GM18873 (cell line): ENCODE data around the gene HIBADH.

Experiments used
- ATAC-seq: cut with Tn5 transposase; IDR thresholded peaks from one replicate; pipeline ENCODE4 v1.9.1; 2021; ENCODE audit warnings: mild to moderate bottlenecking, moderate library complexity, moderate number of reproducible peaks; ENCODE audit not compliant: unreplicated experiment, low FRiP score

HIBADH gene

DNA sequence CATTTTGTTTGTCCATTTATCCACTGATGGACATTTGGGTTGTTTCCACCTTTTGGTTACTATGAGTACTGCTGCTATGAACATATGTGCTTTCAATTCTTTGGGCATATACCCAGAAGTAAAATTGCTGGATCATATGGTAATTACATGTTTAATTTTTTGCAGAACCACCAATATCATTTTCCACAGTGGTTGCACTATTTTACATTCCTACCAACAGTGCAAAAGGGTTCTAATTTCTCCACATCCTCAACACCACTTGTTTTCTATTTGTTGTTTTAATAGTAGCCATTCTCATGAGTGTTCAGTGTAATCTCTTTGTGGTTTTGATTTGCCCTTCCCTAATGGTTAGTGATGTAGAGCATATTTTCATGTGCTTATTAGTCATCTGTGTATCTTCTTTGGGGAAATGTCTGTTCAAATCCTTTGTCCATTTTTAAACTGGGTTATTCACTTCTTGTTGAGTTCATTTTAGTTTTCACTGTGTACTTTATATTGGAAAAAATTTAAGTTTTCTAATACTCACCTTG, 101.9 kb downstream of the HIBADH start:
- no peak for ATAC-seq

DNA sequence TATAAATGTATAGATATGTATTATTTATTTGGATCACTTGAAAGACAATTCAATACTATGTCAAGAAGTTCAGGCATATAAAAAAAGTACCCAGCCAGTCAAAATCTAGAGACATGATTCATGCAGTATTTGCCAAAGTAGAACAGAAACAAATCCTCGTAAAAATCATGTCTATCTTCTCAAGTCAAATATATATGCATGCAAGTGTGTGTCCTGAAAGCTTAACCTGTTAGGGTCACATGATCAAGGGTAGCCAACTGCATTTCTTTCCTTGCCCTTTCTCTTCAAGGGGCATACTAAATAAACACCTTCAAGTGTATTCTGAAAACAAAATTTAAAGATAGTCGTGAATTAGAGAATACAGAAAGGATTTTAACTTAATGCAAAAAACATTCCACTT, 107.0 kb downstream of the HIBADH start:
- ATAC-seq, result no peak

DNA sequence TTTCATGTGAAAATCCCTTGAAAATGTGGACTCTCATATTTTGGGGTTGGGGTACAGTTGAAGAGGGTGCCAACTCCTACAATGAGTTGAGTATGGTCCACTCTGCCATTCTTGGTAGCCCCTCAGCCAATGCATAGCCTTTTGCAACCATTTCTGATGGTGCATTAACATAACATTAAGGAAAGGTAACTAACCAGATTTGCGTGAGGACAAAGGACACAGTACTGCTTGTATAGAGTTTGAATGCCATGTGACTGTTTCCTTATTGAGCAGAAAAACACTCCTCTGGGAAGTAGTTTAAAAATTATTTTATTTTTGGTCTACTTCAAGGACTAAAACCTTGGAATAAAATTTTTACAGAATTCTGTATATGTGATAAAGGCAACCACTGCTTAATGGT, 107.9 kb downstream of the HIBADH start:
- no peak for ATAC-seq

DNA sequence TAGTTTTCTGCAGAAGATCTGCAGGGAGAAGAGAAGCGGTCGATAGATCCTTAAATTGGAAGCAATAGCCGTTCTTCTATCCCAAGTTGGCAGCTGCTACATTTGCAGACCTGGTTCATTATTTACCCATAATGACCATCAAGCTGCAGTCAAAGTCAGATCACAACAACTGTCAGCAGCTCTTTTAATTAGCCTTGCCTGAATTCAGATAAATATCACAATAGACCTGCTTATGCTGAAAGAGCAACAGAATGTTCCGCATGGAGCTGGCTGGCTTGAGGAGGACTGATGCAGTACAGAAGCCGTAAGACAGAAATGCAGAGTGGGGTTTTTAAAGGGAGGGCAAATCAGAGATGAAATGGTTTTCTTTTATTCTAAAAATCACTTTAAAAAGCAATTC, 109.4 kb downstream of the HIBADH start:
- no peak for ATAC-seq

DNA sequence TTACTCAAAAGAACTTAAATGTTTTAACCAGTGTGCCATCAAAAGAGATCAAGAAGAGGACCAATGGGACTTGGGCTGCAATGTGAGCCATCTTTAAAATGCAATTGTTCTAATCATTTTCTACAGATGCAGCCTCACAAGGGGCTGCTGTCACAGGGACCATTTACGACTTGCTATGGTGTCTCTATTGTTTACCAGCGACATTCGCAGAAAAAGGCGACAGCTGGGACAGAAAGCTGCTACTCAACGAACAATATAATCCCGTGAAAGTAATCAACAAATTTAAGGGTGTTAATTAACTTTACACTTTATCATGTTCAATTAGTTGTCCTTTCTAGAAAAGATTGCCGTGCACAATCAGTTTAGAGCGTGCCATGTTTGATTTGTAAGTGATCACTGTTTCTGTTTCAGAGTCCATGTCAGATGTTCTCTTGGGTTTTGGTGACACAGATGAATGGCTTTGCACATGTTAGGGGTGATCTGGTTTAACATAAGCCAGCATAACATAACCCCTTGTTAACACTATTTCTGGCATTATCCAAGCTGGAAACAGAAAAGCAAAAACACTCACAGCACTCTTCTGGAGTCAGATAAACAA, 110.8 kb downstream of the HIBADH start:
- no peak for ATAC-seq

DNA sequence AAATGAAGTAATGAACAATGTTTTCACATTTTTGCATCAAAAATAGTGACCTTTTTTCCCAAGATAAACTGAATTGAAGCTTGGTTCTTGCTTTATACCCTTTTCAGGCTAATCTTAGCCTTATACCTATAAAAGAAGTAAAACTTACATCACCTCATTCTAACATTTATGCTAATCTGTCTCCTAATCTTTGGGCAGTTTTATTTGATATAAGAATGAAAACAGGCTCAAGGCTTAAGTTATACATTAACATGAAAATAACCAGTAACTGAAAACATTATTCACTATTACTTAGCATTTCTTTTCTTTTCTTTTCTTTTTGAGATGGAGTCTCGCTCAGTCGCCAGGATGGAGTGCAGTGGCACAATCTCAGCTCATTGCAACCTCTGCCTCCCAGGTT, 113.1 kb downstream of the HIBADH start:
- ATAC-seq, result no peak

DNA sequence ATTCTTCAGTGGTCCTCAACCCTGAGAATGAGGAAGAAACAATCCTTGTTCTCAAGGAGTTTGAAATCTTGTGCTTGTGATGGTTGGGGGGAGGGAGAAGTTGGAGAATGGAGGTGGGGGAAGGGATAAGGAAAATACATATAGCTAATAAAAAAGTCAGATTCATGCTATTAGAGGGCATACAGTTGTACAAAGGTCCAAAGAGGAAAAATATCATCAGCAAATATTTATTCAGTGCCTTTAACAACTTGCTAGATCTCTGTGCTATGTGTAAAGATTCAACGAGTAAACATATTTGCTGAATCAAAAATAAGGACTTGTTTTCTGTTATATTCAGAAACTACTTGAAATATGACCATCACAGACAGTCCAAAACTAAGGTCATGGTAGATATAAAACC, 114.4 kb downstream of the HIBADH start:
- ATAC-seq, result no peak

DNA sequence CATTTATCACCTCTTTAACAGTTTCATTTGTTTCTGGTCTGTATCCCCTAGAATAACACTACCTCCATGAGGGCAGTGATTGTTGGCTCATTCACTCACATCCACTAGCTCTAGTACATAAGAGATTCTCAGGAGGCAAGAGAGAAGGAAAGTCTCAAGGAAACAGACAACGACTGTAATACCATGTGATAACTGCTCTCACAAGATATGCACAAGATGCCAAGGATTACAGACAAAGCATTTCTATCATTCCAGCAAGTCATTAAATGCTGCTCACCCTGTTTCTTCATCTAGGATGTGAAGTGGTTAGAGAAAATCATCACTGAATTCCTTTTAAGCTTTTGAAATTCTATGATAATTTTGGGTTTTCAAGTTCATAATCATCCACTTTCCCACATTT, 115.3 kb downstream of the HIBADH start:
- ATAC-seq, result no peak

DNA sequence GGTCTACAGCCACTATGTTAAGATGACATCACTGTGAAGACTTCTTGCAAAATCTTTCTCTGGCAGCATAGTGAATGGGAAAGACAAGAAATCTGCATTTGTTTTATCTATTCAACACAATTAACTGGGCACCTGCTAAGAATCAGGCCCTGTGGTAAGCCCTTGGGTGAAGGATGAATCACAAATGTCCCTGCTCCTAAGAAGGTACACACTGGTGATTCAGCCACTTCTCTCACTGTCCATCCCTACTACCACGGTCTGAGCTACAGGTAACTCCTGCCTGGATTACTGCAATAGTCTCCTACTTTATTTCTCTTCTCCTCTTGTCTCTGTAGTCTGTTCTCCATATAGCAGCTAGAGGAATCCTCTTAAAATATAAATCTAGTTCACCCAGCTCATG, 116.1 kb downstream of the HIBADH start:
- ATAC-seq, result no peak

DNA sequence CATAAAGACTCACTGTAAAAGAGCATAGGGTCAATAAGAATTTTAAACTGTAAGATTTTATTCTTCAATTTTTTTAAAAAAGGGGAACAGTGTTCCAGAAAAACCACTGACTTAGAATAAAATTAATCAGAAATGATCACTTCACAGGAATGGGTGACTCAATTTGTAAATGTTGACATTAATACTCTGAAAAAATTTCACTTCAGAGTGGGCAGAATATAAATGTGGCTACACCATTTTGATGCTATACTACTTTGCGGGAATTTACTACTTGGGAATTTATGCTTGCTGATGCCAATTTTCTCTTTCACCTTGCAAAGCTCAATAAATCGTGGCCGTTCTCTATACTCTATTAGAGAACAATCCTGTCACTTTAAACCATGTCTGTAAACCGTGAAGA, 126.9 kb downstream of the HIBADH start:
- no peak for ATAC-seq

DNA sequence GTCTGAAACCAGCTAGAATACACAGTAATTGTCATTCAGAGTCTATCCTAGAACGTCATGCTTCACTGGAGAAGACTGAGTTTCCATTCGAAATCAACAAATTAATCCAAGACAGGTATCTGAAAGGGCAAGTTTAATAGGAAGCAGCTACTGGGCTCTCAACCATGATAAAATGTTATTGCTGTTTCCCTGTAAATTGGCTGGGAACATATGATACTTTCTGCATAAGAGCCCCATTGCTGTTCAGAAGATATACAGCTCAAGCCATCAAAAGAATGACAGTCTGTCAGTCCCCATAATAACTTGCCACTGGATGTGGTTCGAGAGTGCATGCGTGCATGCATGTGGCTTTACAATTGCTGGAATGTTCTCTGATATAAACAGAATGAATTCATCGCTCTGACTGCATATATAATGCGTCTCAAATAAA, 129.0 kb downstream of the HIBADH start:
- no peak for ATAC-seq

DNA sequence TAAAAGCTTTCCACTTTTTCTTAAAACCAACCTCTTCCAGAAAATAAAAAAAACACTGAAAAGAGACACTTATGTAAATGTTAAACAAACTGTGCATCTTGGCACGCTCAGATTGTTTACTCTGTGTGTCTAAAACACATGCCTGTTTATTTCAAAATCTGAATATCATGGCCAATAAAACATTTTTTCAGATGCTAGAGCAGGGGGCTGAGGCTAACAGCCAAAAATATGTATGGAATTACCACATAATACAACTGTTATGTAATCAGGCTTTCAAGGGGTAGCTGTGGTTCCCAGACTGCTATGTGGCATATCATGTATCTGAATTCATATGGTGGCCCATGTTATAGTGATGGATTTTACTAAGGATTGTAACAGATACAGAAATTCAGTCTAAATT, 130.4 kb downstream of the HIBADH start:
- ATAC-seq, result no peak

DNA sequence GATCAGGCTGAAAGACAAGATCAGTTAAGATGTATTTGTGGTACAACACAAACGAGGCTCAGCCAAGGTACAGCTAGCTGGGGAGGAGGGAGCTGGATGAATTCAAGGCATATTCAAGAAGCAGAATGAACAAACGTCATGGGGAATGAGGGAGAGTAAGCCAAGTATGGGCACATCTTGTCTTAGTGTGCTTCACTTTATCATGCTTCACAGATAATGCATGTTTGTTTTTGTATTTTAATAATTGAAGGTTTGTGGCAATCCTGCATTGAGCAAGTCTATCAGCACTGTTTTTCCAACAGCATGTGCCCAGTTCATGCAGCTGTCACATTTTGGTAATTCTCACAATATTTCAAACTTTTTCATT, 135.4 kb downstream of the HIBADH start:
- no peak for ATAC-seq

DNA sequence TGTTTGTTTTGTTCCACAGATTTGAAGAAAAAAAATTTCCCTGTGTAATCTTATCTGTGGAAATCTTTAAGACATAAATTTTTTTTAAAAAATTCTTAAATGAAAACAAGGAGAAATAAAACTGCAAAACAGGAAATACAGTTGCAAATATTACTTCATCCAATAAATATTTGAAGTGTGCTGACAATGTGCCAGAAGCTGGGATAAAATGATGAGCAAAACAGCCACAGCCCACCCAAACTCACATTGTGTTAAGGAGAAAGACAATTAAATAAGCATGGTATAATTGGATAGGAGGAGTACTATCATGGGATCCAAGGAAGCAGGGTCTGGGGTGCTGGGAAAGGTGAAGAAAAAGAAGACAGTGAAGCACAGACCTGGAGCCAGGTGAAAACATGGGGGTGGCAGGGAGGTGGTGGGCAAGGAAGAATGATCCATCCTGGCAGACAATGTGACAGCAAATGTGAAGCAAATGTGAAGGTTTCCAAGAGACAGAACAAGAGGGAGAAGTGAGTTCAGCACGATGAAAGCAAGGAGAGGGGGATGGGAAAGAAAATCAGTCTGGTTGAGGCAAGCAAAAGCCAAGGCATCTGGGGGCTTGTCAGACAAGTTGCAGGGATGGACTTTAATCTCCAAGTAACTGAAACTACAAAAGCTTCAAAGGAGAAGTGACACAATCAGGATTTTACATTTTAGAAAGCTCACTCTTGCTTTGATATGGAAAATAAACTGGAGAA, 135.9 kb downstream of the HIBADH start:
- ATAC-seq, result no peak

DNA sequence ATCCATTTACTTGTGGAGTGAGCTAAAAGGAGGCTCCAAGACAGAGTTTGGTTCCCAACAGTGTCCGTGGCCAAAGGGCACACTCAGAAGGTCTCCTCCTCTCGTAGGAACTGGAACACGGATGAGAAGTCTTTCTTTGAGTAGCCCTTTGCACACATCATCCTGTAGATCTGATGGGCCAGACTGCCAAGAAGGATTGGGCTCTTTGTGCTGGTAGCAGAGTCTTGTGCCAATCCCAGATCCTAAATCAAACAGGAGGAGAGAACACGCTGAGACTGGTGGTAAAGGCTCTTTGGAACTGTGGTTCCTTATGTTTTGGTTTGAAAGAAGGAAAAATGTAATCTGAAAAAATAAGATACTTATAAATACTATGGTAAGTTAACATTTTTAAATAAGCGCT, 136.6 kb downstream of the HIBADH start:
- no peak for ATAC-seq

DNA sequence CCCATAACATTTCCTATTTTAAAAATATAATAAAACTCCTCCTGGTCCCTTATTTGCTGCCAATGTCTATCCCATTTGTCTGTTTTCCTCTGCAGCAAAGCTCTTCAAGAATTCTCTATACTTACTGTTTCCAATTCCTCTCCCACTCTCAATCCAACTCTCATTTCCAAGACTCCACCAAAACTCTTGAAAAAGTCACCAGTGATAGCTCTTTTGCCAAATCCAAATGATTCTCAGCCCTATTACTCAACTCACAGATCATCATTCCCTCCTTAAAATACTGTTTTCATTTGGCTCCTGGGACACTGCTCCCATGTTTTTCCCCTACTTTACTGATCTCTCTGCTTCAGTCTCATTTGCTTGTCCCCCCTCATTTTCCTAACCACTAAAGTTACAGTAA, 139.4 kb downstream of the HIBADH start:
- no peak for ATAC-seq

DNA sequence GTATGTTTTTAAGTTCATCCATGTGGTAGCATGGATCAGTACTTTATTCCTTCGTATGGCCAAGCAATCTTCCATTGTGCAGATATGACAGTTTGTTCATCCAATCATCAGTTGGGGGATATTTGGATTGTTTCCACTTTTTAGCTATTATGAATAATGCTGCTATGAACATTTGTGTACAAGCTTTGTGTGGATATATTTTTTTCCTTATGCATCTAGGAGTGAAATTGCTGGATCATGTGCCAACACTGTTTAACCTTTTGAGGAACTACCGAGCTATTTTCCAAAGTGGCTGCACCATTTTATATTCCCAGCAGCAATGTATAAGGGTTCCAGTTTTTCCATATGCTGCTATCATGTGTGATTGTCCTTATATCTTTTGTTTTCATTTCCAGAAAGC, 140.1 kb downstream of the HIBADH start:
- ATAC-seq, result no peak

DNA sequence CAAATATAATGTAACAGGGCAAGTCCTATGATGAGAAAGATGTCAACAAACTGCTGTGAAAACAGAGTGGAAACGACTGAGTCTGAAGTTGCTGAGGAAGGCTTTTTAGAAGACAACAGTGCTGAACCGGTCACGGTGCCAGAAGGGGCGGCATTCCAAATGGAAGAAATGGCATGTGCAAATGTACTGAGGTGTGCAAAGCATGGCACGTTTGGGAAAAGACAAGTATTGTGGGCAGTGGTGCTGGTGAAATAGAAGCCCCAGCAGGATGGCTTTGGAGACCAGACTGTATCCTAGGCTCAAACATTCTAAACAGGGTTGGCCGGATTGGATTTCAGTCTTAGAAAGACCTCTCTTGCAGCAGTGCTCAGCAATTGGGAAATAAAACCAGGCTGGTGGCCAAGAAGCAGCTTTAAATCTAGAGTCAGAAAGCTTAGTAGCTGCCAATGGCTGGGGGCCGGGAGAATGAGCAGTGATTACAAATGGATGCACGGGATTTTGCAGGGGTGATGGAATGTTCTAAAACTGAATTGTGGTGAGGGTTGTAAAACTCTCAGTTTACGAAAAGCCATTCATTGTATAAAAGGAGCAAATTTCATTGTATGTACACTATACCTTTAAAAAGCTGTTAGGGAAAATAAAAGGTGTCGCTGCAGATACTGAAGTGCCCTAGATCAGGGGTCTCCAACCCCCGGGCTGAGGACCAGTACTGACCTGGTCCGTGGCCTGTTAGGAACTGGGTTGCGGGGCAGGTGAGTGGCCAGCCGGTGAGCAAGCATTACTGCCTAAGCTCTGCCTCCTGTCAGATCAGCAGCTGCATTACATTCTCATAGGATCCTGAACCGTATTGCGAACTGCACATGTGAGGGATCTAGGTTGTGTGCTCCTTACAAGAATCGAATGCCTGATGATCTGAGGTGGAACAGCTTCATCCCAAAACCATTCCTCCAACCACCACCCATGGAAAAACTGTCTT, 141.6 kb downstream of the HIBADH start:
- no peak for ATAC-seq

DNA sequence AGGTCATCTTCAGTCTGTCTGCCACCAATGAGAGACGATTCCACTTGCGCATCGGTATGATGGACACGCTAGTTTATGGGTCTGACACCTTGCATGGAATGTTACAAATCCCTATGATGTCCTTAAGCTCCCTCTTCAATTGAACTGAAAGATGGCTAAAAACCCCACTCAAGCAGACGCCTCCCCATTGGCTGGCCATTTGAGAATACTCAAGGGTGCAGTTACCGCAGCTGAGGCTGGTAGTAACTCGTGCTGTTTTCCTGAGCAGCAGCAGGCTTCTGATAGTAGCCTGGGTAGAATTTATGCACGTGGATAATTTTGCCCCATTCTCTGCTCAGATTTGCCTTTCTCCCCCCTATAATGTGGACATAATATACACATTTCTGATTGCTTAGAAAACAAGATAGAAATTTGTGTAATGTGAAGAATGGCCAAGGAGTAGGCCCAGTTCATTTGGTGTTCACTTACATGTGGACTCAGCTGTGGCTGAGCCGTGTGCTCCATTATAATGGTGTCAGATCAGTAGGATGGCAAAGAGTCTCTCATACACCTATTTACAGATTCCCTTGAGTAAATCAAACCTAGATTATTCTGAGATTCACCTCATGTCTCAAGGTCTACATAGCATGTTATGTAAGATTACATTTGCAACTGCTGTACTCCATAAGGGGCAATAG, 142.8 kb downstream of the HIBADH start:
- no peak for ATAC-seq

DNA sequence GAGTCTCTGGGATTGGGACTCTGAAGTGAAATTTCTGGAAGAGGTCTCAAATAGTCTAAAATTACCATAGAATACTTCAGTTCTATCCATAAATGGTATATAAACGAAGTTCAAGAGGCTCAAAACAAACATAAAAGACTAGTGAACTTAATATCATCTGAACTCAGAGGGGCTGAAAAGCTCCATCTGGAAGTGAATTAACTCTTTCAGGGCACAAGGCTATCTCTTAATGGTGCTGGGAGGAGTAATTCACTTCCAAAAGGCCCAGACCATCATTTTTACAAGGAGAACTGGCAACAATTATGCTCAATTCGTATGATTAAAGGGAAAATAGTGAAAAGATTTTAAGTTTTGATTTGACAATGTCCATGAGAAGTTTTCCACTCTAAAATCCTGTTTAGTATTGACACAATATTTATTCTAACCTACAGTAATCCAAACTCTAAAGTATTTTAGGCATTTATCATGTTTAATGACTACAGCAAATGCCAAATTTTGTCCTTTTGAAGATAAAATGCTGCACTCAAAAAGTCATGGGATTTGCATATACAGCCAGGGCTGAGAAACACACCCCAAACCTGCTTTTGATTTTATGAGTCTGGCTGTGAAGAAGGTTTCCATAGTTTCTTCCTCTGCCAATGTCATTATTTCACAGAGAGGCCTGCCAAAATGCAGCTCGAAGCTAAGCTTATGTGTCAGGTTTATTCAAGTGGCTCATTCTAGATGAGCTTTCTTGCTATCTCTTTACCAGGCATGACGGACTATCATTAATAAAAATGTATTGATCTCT, 143.9 kb downstream of the HIBADH start:
- no peak for ATAC-seq
